ENCODE results near the gene CDH12.

- TF ChIP-seq POLR2A (IDR thresholded peaks at IDR 0.05), result no peak
- no peak for TF ChIP-seq CTCF (IDR thresholded peaks at IDR 0.05 in 8 of 11, conservative IDR thresholded peaks at IDR 0.05 in 3 of 11)
These were observed 393.0 kb downstream of the CDH12 start for GRCh38 chr5:22460189-22460588.
